DMS153 treated with DMSO at 0.1 percent for 48 hours (cell line): Measurements from ENCODE around the gene PLD3.
"Not testable (repeated sequence)": the region's sequence is repeated elsewhere in the genome, so short reads cannot be mapped to it uniquely, and the experiment has no call there.

Source experiments
- DNase-seq: peaks from one replicate; lab custom pipeline; 2025; ENCODE audit not compliant: unreplicated experiment; lab: John Stamatoyannopoulos, UW

Gene PLD3

DNA sequence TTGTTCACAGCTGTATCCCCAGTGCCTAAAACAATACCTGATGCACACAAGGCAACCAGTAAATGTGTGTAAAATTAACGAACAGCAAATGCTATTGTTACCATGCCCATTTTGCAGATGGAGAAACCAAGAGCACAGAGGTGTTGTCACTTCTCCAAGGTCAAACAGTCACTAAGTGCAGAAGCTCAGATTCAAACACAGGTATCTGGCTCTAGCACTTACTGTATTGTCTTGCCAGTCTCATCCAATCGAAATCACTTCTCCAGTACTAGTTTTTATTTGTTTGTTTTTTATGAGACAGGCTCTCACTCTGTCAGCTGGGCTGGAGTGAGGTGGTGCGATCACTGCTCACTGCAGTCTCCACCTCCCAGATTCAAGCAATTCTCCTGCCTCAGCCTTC, 13.7 kb downstream of the PLD3 start:
- DNase-seq = no peak

DNA sequence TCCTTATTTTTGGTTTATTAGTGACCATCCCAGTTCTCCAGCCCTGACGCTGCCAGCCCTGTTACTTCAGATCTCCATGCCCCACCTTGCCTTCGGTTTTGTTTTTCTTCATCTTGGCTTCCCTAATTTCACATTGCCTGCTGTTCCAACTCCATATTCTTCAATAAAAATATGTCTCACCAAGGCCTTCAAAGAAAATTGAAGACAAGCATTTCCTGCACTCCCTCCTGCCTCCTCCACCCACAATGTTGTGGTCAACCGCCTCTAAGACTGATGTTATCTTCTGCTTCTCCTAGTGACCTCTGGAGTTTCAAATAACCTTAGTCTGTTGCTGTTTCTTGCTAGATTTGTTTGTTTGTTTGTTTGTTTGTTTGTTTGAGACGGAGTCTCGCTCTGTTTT, 14.6 kb downstream of the PLD3 start:
- no peak for DNase-seq

DNA sequence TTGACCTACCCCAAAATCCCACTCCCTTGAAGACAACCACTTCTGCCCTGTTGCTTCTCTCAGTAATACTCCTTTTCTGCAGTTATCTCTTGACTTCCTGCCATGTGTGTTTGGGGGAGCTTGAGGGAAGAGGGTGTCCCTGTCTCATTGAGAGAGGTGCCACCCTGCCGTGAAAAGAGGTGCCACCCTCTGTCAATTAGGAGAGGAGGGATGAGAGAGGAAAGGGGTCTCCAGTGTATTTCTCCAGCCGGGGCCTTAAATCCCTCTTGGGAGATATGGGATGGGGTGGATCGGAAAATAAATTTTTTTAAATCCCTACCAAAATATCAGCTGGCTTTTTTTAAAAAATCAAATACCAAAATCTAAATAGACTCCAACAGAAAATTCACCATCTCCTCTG, 16.5 kb downstream of the PLD3 start:
- no peak for DNase-seq

DNA sequence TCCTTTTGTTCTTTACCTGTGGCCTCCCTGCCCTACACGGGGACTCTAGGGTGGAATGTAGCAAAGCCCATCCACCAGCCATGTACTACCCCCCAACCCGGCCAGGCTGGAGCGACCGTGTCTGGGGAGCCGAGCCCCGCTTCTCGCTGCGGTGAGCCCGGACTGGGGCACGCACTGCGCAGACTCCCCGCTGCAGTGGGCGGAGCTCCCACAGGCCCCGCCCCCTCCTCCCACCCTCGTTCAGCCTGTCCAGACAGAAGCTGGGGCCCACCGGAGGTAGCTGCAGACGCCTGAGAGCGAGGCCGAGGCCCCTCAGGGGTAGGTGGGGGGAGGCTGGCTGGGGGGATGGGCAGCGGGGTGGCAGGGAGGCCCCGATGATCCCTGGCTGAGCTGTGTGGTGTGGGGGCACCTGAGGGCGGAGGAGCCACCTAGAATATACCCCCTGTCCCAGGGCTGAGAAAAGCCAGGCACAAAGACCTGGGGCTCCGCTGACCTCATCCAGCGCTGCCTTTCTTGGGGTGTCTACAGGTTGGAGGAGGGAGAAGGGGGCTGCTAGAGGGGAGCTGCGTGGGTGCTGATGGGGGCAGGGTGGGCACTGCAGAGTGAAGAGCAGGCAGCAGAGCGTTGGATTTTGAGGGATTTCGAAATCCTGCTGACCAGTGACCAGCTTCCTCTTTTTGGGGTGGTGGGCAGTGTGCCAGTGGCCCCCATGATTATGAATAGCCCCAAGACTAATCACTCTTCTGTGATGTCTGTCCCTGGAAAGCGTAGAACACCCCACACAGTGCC, 17.3 kb downstream of the PLD3 start:
- DNase-seq = no peak

DNA sequence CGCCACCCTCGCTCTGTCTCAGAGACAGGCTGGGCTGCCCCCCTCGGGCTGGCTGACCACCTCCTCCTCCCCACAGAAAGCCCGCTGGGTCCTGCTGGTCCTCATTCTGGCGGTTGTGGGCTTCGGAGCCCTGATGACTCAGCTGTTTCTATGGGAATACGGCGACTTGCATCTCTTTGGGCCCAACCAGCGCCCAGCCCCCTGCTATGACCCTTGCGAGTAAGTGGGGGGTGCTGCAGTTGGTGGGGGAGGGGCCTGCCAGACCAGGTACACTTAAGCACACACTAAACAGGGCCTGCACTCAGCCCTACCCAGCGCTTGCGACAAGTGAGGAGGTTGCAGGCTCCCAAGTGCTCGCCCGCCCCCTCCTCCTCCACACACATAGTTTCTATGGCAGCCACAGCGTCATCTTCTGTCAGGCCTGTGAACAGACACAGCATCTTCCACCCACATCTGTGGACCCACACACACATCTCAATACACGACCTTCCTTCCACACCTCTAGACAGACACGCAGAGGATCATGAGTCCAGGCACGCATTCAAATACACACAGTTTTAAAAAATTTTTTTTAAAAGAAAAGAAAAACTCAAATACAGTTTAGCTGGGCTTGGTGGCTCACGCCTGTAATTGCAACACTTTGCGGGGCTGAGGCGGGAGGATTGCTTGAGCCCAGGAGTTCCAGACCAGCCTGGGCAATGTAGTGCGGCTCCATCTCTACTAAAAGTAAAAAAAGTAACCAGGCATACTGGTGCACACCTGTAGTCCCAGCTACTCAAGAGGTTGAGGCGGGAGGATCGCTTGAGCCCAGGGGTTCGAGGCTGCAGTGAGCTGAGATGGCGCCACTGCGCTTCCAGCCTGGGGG, 18.4 kb downstream of the PLD3 start:
- no peak for DNase-seq

DNA sequence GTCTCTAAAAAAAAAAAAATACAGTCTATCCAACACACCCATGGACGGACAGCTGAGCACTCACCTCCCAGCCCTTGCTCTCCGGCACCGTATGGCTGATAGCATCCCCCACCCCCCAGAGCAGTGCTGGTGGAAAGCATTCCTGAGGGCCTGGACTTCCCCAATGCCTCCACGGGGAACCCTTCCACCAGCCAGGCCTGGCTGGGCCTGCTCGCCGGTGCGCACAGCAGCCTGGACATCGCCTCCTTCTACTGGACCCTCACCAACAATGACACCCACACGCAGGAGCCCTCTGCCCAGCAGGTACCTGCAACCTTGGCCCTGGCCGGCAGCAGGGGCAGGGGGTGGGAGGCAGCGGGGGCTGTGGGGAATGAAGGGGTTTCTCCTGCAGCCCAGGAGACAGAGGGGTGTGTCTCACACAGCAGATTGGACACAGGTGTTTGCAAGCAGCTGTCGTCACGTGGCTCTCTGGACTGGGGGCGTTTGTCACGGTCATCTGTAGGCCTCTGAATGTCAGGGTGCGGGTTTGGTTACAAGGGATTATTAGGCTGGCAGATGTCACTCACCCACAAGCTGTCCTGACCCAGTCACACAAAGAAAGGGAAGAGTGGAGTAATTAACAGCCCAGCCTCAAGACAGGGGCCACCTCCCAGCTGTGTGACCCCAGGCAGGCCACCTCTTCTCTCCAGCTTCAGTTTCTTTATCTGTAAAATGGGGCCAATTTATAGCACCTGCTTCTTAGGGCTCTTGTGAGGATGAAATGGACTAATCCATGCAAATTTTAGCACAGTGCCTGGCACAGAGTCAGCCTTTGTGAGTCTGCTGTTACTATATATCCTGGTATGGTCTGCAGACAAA, 19.3 kb downstream of the PLD3 start:
- DNase-seq = no peak

DNA sequence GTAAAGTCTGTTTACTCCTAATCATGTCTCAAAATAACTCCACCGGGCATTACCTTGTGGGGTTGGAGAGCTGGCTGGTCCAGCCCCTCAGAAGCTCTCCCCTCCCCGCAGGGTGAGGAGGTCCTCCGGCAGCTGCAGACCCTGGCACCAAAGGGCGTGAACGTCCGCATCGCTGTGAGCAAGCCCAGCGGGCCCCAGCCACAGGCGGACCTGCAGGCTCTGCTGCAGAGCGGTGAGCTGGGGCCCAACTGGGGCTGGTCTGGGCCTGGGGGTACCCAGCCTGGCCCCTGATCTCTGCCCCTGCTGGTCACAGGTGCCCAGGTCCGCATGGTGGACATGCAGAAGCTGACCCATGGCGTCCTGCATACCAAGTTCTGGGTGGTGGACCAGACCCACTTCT, 21.3 kb downstream of the PLD3 start:
- no peak for DNase-seq

DNA sequence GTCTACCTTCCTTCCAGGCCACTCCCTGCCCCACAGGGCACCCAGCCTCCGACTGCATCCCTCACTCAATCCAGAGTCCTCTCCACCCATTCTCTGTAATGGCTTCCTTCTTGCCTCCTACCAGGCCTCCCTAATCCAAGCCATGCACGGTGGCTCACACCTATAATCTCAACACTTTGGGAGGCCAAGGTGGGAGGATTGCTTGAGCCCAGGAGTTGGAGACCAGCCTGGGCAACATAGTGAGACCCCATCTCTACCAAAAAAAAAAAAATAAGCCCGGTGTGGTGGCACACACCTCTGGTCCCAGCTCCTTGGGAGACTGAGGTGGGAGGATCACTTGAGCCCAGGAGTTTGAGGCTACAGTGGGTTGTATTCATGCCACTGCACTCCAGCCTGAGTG, 21.8 kb downstream of the PLD3 start:
- DNase-seq = not testable (repeated sequence)

DNA sequence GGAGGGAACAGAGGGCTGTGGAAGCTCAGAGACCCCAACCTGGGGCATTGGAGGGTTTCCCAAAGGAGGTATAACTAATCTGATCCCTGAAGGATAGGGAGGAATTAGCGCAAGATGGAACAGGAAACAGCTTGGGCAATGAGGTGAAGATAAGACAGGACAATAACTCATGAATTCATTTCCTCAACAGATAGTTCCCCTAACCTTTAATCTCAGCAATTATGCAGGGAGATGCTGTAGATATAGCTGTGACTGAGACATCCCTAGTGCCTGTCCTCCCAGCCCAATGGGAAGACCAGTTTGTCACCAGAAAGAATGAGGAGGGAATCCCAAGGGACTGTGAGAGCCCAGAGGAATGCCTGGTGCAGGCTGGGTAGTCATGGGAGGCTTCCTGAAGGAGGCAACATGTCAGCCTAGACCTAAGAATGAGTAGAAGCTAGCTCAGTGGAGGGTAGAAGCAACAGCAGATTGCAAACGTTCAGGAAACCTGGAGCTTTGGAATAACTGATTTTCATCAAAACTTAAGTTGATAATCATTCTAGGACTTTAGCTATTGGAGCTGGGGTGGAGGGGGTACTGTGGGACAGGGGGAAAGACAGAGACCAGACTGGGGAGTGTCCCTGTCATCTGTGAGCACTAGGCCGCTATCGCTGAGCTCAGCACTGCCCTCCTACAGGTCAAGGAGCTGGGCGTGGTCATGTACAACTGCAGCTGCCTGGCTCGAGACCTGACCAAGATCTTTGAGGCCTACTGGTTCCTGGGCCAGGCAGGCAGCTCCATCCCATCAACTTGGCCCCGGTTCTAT, 22.7 kb downstream of the PLD3 start:
- DNase-seq = no peak

DNA sequence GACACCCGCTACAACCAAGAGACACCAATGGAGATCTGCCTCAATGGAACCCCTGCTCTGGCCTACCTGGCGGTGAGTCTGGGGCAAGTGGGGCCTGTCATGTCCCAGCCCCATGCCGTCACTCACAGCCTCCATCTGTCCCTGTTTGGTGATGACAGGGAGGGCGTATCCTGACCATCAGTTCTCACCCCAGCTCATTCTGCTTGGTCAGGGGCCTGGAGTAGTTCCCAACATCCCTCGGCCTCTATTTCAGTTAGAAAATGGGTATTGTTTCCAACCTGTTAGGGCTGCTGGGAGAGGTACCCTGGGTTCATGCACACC, 23.3 kb downstream of the PLD3 start:
- no peak for DNase-seq

DNA sequence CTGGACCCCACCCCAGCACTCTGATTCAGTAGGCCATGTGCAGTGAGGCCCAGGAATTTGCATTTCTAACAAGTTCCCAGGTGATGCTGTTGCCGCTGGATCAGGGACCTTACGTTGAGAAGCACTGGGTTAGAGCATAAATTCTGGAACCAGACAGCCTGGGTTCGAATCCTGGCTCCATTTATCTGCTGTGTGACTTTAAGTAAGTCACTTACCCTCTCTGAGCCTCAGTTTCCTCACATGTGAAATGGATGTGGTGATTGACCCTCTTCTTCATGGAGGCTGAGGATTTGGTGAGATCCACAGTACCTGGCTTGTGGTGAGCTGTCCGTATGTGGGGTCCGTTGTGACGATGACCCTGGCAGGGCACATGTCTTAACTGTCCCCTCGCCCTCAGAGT, 25.6 kb downstream of the PLD3 start:
- no peak for DNase-seq

DNA sequence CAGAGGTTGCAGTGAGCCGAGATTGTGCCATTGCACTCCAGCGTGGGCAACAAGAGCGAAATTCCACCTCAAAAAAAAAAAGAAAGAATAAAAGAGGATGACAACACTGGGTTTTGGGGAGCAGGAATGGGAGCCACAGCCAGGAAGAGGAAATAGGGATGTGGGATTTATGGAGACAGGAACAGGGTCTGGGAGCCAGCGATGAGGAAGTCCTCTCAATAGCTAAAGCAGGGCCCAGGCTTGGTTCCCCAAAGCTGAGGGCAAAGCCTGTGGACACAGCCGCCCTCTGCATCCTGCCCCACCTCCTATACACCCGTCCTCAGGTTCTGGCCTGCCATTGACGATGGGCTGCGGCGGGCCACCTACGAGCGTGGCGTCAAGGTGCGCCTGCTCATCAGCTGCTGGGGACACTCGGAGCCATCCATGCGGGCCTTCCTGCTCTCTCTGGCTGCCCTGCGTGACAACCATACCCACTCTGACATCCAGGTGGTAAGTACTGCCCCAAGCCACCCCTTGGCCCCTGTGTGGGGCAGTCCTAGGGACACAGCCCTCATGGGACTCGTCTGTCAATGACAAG, 27.9 kb downstream of the PLD3 start:
- no peak for DNase-seq

DNA sequence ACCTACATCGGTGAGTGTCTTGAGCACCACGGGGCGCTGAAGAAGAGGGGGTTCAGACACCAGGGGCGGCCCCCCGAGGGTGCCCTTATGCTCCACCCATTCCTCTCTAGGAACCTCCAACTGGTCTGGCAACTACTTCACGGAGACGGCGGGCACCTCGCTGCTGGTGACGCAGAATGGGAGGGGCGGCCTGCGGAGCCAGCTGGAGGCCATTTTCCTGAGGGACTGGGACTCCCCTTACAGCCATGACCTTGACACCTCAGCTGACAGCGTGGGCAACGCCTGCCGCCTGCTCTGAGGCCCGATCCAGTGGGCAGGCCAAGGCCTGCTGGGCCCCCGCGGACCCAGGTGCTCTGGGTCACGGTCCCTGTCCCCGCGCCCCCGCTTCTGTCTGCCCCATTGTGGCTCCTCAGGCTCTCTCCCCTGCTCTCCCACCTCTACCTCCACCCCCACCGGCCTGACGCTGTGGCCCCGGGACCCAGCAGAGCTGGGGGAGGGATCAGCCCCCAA, 29.4 kb downstream of the PLD3 start:
- DNase-seq = no peak

DNA sequence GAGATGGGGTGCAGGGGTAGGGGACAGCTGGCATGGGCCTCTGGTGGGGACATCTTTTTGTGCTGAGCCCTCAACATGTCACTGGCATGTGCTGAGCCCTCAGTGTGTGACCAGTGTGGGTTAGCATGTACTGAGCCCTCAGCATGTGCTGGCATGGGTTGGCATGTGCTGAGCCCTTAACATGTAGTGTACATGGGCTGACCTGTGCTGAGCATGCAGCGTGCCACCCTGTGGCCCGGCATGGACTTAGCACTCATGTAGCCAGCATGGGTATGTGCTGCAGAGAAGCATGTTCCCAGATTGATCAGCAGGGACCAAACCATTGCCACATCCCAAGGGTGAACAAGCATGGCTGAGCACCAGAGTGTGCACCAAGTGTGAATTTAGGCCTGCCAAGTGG, 30.0 kb downstream of the PLD3 start:
- DNase-seq = no peak

DNA sequence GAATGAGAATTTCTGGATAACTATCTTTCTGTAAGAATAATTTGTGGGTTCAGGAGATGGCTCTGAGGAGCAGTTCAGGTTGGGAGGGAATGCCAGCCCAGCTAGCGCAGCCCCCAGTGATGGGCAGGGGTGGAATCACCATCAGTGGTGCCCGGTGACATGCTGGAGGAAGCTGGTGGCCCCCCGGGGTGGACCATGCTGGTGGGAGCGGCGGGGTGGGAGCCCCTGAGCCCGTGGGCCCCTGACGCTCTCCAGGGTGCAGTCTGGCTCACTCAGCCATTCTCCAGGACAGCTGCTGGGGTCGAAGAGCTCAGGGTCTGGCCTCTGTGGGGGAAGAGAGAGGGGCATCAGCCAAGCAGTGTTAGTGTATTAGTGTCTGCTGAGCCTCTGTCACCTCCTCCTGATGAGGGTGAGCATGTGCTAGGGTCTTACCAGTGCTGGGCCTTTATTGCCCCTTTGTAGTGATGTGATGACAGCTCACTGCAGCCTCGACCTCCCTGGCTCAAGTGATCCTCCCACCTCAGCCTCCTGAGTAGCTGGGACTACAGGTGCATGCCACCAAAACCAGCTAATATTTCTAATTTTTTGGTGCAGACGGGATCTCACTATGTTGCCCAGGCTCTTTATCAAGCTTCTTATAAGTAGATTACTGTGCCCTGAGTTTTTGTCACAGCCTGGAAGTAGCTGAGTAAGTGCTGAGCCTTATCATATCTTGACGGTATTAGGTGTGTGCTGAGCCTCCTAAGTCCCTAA, 31.1 kb downstream of the PLD3 start:
- DNase-seq = no peak

DNA sequence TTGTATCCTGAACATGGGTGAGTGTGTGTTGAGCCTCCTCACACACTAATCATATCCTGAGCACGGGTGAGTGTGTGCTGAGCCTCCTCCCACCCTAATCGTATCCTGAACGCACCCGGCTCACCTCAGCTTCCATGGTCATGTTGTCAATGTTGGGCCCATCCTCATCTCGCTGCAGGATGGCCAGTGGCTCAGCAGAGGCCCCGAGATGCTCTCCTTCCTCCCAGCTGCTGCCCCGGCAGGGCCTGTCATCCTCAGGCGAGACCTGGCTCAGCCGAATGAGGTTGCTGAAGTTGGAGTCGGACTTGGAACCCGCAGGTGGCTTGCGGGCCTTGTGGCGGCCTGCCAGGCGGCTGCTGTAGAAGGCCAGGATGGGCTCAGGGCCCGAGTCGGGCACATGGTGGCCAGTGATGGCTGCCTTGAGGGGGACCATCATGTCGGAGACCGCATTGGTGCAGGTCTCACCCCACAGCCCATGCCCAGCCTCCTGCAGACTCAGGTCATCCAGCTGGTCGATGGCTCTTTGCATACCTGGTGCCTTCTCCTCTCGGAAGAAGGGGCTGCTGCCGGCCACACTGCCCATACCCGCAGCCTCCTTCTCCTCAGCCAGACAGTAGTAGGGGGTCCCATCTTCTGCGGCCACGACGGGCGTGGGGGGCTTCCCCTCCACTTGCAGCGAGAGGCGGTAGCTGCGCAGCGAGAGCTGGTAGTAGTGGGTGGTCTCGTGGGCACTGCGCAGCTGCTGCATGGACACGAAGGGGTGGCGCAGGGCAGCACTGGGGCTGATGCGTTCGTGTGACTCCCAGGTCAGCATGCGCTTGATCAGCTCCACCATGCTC, 31.9 kb downstream of the PLD3 start:
- no peak for DNase-seq

DNA sequence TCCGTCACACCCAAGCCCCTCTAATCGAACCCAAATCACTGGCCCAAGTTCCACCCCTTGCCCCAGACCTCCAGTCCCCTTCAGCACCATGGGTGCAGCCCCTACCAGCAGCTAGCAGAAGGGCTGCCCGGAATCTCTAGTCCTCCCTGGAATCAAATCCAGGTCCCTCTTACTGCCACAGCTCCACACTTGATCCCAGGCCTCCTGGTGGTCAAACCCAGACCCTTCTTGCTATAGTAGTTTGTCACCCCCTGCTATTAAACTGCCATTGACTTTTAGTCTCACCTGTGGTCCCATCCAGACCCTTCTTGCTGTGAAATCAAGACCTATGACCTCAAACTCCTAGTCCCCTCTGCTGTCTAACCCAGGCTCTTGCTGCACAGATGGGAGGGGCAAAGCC, 32.8 kb downstream of the PLD3 start:
- DNase-seq = no peak

DNA sequence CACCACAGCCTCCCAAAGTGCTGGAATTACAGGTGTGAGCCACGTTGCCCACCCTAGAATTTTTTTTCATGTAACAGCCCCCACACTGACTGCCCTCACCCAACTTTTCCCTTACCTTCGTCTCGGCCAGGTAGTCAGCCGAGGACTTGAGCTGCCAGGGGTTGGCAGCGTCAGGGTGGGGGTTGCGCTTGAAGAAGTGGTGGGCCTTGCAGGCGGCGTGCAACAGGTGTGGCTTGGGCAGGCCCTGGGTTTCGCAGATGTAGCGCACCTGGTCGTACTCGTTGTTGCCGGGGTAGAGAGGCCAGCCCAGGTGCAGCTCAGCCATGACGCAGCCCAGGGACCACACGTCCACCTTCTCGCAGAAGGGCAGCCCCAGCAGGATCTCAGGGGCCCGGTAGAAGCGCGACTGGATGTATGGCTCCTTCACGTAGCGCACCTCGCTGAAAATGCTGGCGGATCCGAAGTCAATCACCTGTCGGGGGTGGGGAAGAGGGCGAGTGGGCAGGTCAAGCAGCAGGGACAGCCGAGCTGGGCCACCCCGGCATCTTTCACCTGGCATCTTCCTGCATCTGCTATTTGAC, 35.3 kb downstream of the PLD3 start:
- DNase-seq = no peak
